ENCODE measurements around the gene PDE8A. TPM values are rescaled to one million over a fixed set of nuclear protein-coding genes. Genes with fewer than 3 reads are reported as not detected.

The PDE8A gene
- total and polyA plus RNA-seq, 2 of the 13 experiments (the other 11 are each of a cell fraction or from before 2014, with no cell fraction given): 26.3 to 48.5 TPM

DNA sequence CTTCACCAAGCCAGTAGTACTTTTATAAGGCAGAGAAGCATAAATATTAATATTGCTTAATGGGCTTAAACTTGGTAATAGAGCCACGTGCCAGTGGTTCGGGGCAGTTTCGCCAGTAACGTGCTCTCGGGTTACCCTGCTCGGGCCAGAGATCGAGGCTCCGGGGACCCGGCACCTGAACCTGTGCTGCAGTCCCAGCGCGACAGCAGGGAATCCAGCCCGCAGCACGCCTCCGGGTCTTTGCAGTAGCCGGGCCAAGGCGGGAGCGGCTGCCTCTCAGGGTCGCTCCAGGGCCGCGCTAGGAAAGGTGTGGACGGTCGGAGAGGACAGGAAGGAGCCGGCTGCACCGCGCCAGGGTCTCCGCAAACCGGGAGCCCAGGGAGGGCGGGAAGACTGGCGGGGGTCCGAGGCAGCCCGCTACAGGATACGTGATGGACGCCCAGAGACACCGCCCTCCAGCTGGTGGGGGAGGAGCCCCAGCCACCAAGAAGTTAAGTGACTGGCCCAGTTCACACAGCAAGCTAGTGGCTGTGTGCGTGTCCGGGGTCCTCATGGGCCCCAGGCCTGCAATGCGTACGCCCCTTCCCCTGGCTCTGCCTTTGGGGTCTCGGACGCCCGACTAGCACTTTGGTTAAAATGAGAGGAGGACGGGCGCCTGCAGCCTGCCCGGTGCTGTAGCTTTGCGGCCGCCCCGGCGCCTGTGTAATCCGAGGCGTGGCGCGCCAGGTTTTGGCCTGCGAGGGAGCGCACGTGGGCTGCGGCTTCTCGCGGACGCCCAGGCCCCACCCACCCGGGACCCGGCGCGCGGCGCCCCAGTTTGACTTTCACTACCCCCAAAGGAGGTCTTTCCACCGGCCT lies 1.2 kb upstream of the PDE8A start (continued):
- no peak for TF ChIP-seq PAWR (CRISPR knock-in tag; IDR thresholded peaks at IDR 0.05; ENCODE audit: borderline replicate concordance)
- no peak for TF ChIP-seq TBL1XR1 (IDR thresholded peaks at IDR 0.05; ENCODE audit: borderline replicate concordance, low read length, partially characterized antibody)
- TF ChIP-seq, protein P1, sequence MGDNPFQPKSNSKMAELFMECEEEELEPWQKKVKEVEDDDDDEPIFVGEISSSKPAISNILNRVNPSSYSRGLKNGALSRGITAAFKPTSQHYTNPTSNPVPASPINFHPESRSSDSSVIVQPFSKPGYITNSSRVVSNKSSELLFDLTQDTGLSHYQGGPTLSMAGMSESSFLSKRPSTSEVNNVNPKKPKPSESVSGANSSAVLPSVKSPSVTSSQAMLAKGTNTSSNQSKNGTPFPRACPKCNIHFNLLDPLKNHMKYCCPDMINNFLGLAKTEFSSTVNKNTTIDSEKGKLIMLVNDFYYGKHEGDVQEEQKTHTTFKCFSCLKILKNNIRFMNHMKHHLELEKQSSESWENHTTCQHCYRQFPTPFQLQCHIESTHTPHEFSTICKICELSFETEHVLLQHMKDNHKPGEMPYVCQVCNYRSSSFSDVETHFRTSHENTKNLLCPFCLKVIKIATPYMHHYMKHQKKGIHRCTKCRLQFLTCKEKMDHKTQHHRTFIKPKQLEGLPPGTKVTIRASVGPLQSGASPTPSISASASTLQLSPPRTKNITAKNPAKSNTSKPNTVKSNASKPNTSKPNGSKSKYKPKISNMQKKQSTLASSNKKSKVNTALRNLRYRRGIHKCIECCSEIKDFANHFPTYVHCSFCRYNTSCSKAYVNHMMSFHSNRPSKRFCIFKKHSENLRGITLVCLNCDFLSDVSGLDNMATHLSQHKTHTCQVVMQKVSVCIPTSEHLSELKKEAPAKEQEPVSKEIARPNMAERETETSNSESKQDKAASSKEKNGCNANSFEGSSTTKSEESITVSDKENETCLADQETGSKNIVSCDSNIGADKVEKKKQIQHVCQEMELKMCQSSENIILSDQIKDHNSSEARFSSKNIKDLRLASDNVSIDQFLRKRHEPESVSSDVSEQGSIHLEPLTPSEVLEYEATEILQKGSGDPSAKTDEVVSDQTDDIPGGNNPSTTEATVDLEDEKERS (CRISPR knock-in tag; IDR thresholded peaks at IDR 0.05): no peak
- TF ChIP-seq SRY (CRISPR knock-in tag; IDR thresholded peaks at IDR 0.05): peak; percentile 82; the same call in 1 of the 2 replicates
- TF ChIP-seq HMG20B (CRISPR knock-in tag; conservative IDR thresholded peaks at IDR 0.05): peak; percentile 60; the same call in 1 of the 2 replicates
- TF ChIP-seq DPF2 (CRISPR knock-in tag; IDR thresholded peaks at IDR 0.05; ENCODE audit: borderline replicate concordance, low read depth): no peak
- no peak for TF ChIP-seq U2AF1 (optimal IDR thresholded peaks at IDR 0.05; ENCODE audit: low read depth, low read length)
- peak; percentile 84; the same call in 1 of the 2 replicates for TF ChIP-seq SMAD1 (CRISPR knock-in tag; IDR thresholded peaks at IDR 0.05; ENCODE audit: borderline replicate concordance, low read depth)
- TF ChIP-seq CHD2 (IDR thresholded peaks at IDR 0.05; ENCODE audit: low read depth, low read length): no peak
- TF ChIP-seq, protein P2, sequence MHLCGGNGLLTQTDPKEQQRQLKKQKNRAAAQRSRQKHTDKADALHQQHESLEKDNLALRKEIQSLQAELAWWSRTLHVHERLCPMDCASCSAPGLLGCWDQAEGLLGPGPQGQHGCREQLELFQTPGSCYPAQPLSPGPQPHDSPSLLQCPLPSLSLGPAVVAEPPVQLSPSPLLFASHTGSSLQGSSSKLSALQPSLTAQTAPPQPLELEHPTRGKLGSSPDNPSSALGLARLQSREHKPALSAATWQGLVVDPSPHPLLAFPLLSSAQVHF (CRISPR knock-in tag; IDR thresholded peaks at IDR 0.05): peak; percentile 54; the same call in 1 of the 2 replicates
- TF ChIP-seq, protein P3, sequence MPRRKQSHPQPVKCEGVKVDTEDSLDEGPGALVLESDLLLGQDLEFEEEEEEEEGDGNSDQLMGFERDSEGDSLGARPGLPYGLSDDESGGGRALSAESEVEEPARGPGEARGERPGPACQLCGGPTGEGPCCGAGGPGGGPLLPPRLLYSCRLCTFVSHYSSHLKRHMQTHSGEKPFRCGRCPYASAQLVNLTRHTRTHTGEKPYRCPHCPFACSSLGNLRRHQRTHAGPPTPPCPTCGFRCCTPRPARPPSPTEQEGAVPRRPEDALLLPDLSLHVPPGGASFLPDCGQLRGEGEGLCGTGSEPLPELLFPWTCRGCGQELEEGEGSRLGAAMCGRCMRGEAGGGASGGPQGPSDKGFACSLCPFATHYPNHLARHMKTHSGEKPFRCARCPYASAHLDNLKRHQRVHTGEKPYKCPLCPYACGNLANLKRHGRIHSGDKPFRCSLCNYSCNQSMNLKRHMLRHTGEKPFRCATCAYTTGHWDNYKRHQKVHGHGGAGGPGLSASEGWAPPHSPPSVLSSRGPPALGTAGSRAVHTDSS (CRISPR knock-in tag; conservative IDR thresholded peaks at IDR 0.05): no peak
- TF ChIP-seq NRL (CRISPR knock-in tag; IDR thresholded peaks at IDR 0.05; ENCODE audit: borderline replicate concordance): peak; percentile 70; the same call in 1 of the 2 replicates
- TF ChIP-seq NFE2L2 (IDR thresholded peaks at IDR 0.05; ENCODE audit: low read length): no peak
- TF ChIP-seq, protein P4, sequence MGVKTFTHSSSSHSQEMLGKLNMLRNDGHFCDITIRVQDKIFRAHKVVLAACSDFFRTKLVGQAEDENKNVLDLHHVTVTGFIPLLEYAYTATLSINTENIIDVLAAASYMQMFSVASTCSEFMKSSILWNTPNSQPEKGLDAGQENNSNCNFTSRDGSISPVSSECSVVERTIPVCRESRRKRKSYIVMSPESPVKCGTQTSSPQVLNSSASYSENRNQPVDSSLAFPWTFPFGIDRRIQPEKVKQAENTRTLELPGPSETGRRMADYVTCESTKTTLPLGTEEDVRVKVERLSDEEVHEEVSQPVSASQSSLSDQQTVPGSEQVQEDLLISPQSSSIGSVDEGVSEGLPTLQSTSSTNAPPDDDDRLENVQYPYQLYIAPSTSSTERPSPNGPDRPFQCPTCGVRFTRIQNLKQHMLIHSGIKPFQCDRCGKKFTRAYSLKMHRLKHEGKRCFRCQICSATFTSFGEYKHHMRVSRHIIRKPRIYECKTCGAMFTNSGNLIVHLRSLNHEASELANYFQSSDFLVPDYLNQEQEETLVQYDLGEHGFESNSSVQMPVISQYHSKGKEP (CRISPR knock-in tag; IDR thresholded peaks at IDR 0.05): no peak
- peak; percentile 92 for TF ChIP-seq EED (CRISPR knock-in tag; IDR thresholded peaks at IDR 0.05)
- TF ChIP-seq ZNF160 (CRISPR knock-in tag; IDR thresholded peaks at IDR 0.05): peak; percentile 27; the same call in 1 of the 2 replicates
- TF ChIP-seq ZNF724P (CRISPR knock-in tag; IDR thresholded peaks at IDR 0.05; ENCODE audit: borderline replicate concordance): peak; percentile 68; the same call in 1 of the 2 replicates
- TF ChIP-seq, protein P5, sequence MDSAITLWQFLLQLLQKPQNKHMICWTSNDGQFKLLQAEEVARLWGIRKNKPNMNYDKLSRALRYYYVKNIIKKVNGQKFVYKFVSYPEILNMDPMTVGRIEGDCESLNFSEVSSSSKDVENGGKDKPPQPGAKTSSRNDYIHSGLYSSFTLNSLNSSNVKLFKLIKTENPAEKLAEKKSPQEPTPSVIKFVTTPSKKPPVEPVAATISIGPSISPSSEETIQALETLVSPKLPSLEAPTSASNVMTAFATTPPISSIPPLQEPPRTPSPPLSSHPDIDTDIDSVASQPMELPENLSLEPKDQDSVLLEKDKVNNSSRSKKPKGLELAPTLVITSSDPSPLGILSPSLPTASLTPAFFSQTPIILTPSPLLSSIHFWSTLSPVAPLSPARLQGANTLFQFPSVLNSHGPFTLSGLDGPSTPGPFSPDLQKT (CRISPR knock-in tag; IDR thresholded peaks at IDR 0.05; ENCODE audit: borderline replicate concordance): no peak
- TF ChIP-seq AGO2 (optimal IDR thresholded peaks at IDR 0.05; ENCODE audit: low read depth, low read length): no peak
- no peak for TF ChIP-seq GLI4 (CRISPR knock-in tag; IDR thresholded peaks at IDR 0.05; ENCODE audit: borderline replicate concordance)
